Retinal pigment epithelial cell (primary cell): ENCODE measurements around the gene GPX6.

Source experiments
- DNase-seq: peaks from one replicate; pipeline ENCODE4 v3.0.0-alpha.2; 2010; ENCODE audit warnings: low read depth
- H3K4me3 ChIP-seq: 2 replicates; pipeline ENCODE4 v1.5.1; 2011; ENCODE audit warnings: mild to moderate bottlenecking, low read length, control low read depth, moderate library complexity
- CTCF ChIP-seq: conservative IDR thresholded peaks from 2 replicates; pipeline ENCODE4 v1.5.1; 2011; ENCODE audit warnings: low read depth, low read length, control low read depth, inconsistent platforms

GPX6 gene

GRCh38 chr6:28489366-28490204 lies 26.0 kb downstream of the GPX6 start:
- TF ChIP-seq CTCF, result no peak
- peak; percentile 47 for DNase-seq
- peak overlapping the region; percentile 73 for H3K4me3 ChIP-seq

DNA sequence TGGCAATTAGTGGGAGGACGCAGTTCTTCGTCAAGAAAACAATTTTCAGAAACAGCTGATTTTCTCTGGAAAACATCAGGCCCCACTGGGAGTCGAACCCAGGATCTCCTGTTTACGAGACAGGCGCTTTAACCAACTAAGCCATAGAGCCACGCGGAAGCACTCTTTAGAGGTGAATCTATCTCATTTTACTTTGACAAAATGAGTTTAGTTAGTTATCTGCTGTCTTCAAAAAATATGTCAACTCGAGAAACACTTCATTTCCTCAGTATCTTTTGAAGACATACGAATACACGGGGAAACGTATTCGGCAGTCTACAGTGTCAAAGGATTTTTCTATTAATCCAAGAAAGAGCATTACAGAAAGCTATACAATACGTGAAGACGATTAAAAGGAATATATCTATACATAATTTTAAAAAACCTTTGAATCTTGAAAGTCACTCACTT lies 26.7 kb downstream of the GPX6 start:
- TF ChIP-seq CTCF, result no peak
- DNase-seq, result peak; percentile 16
- H3K4me3 ChIP-seq, result peak overlapping the region; percentile 73

DNA sequence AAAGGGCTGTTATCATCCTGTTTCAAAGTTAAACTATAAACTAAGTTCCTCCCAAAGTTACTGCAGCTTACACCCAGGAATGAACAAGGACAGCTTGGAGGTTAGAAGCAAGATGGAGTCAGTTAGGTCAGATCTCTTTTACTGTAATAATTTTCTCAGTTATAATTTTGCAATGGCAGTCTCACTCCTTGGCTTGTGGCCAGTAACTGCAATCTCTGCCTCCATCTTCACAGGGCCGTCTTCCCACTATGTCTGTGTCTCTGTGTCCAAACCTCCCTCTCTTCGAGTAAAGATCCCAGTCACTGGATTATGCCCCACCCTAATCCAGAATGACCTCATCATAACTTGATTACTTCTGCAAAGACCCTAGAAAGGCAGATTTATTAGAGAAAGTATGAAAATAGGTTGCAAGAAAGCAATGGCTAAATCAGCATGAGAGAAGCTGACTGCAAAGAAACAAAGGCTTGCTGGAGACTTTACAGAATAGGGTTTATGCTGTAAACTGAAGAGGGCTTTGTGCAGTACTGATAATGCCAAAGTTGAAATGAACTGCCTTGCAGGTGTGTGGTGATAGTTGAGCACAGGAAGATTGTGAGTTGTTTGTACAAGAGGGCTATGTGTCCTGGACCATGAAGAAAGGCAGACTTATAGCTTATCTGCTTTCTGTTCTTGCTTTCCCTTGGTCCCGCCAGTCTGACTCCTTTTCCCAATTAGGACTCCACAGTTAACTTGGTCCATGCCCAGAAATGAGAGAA lies 28.4 kb downstream of the GPX6 start:
- no peak overlapping the region for H3K4me3 ChIP-seq
- no peak for TF ChIP-seq CTCF
- no peak for DNase-seq

- no peak for TF ChIP-seq CTCF
Measured at GRCh38 chr6:28486533-28486932, 29.1 kb downstream of the GPX6 start.

GRCh38 chr6:28485482-28485881 lies 30.1 kb downstream of the GPX6 start:
- TF ChIP-seq CTCF, result no peak
- no peak overlapping the region for H3K4me3 ChIP-seq
- no peak for DNase-seq

More at GRCh38 chr6:28486533-28486932, 29.1 kb downstream of the GPX6 start:
- H3K4me3 ChIP-seq, result no peak overlapping the region
- DNase-seq, result no peak

DNA sequence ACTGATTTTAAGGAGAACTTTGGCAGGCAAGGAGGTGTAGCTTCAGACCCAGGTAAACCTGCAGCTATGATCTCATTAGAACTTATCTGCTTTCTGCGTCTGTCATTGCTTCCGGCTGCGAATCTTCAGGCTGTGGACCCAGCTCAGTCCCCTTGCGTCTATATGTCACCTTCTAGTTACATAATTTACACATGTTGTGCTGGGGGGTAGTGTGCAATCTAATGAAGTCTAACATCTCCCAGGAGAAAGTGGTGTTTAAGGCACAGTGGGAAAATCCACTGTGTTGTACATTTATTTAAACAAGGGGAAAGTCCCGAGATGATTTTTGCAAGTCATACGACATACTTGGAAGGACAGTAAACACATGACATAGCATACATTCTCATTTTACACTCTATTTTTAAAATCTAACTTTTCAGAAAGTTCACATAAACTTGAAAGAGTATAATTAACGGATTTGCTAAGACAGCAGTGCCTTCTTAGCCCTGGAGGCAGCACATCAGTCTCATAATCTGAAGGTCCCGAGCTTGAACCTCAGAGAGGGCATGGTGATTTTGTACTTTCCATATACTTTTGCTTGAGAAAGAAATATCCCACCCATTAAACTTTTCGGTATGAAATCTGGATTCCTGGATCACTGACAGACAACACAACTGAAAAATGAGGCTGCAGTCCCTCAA lies 35.2 kb downstream of the GPX6 start:
- DNase-seq, result no peak
- no peak overlapping the region for H3K4me3 ChIP-seq
- TF ChIP-seq CTCF, result no peak
